NK-92 treated with Interleukin-12 subunit alpha and Interleukin-12 subunit beta, amount 100 ng/mL, for 24 hours (cell line): ENCODE data around the gene ZNF554.
"Not testable (repeated sequence)": the region's sequence is repeated elsewhere in the genome, so short reads cannot be mapped to it uniquely, and the experiment has no call there.

ENCODE experiments used
- DNase-seq: peaks from one replicate; lab custom pipeline; 2025; lab: John Stamatoyannopoulos, UW

Gene ZNF554

GRCh38 chr19:2867025-2867991, 47.6 kb downstream of the ZNF554 start, which contains the start of gene ZNF556:
Gene ZNF556 (plus strand): TSS chr19:2867335. CDS start chr19:2867422, 87 bp downstream.
- DNase-seq: no peak

- no peak for DNase-seq
Observed at GRCh38 chr19:2869618-2870017, 50.0 kb downstream of the ZNF554 start.

GRCh38 chr19:2872175-2872574, 52.5 kb downstream of the ZNF554 start:
- DNase-seq: not testable (repeated sequence)

GRCh38 chr19:2877398-2878331, 58.0 kb downstream of the ZNF554 start:
- no peak for DNase-seq

- DNase-seq: no peak
Observed at GRCh38 chr19:2883686-2884439, 64.2 kb downstream of the ZNF554 start.

GRCh38 chr19:2885736-2886135, 66.1 kb downstream of the ZNF554 start:
- no peak for DNase-seq
